Mucosa of descending colon (tissue), 3 donors: Measurements from ENCODE around the gene LRRC28. TPM values are rescaled to one million over a fixed set of nuclear protein-coding genes. Genes with fewer than 3 reads are reported as not detected.

Experiments used
- ATAC-seq: fragments of 200-7000 bp; cut with Tn5 transposase; one replicate; pipeline ENCODE4 v1.9.1; 2020; ENCODE audit warnings: mild to moderate bottlenecking, moderate library complexity
- DNase-seq, 3 donors: peaks; one replicate each; pipeline ENCODE4 v3.0.0-alpha.2; 2020
- H3K36me3 ChIP-seq: fragments of 200-600 bp; one replicate; pipeline ENCODE4 v1.8.0; 2021; ENCODE audit warnings: low read depth, mild to moderate bottlenecking
- H3K4me1 ChIP-seq: fragments of 200-600 bp; one replicate; pipeline ENCODE4 v1.8.0; 2021; ENCODE audit warnings: low read depth, mild to moderate bottlenecking
- H3K4me3 ChIP-seq: fragments of 200-600 bp; one replicate; pipeline ENCODE4 v1.8.0; 2021; ENCODE audit warnings: mild to moderate bottlenecking
- H3K9me3 ChIP-seq: fragments of 200-600 bp; one replicate; pipeline ENCODE4 v1.8.0; 2021; ENCODE audit warnings: mild to moderate bottlenecking
- intact Hi-C, 2 donors: fragments of 100-400 bp; cut with DNase I in 1 of 2; cut with micrococcal nuclease in 1 of 2; formaldehyde crosslinking; loops; one replicate each; pipeline versions ENCODE4 v1.11.0 to v1.11.1; 2022; cut with DNase I, micrococcal nuclease
- total RNA-seq, 3 donors: library from RNA; stranded (reverse); fragmentation: NEBNext Ultra II Directional in 2 of 3; extraction: Animal tissue kit (Norgen Biotek cat#: 25700) in 2 of 3; gene quantifications; one replicate each; pipeline versions ENCODE4 v1.2.1 to v1.2.4, GENCODE V29; 2021 to 2023
- TF ChIP-seq, protein P1 (sequence below): fragments of 200-600 bp; IDR thresholded peaks from one replicate; pipeline ENCODE4 v1.8.0; 2022; ENCODE audit warnings: antibody characterized with exemption, mild to moderate bottlenecking
- donor health status: DM: no; HTN: no; CAD: no; lungs with moderate emphysema.
- donor health status: DM: no; HTN: no; CAD: no.
- donor health status: DM: no; HTN: yes; CAD: no.

Gene LRRC28
- total RNA-seq, 3 donors from 2014 or later = 26.0 to 41.6 (median 27.7) TPM

DNA sequence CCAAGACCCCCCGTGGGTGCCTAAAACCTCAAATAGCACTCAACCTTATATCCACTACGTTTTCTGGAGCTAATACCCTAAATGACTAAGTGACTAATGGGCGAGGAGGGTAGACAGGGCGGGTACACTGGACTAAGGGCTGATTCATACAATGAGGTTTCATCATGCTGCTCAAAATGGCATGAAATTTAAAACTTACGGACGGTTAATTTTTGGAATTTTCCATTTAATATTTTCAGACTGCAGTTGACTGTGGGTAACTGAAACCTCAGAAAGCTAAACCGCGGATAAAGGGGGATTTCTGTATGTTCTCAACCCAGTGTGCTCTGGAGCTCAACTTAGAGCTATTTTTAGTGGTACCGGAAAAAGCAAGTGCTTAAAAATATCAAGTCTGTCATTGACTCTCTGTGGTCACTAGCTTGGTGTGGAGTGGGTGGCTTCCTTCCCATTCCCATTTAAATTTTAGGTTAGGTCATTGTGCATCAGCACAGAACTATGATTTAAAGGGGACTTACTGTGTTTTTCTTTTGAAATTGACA lies 72.9 kb downstream of the LRRC28 start:
- Histone ChIP-seq H3K4me1 (no peaks in the 10 kb centered on the region), H3K36me3 (no peaks in the 10 kb centered on the region), H3K4me3 (no peak overlapping the region), H3K9me3 (no peaks in the 10 kb centered on the region)
- intact Hi-C loops = no loop called here
- TF ChIP-seq, protein P1, sequence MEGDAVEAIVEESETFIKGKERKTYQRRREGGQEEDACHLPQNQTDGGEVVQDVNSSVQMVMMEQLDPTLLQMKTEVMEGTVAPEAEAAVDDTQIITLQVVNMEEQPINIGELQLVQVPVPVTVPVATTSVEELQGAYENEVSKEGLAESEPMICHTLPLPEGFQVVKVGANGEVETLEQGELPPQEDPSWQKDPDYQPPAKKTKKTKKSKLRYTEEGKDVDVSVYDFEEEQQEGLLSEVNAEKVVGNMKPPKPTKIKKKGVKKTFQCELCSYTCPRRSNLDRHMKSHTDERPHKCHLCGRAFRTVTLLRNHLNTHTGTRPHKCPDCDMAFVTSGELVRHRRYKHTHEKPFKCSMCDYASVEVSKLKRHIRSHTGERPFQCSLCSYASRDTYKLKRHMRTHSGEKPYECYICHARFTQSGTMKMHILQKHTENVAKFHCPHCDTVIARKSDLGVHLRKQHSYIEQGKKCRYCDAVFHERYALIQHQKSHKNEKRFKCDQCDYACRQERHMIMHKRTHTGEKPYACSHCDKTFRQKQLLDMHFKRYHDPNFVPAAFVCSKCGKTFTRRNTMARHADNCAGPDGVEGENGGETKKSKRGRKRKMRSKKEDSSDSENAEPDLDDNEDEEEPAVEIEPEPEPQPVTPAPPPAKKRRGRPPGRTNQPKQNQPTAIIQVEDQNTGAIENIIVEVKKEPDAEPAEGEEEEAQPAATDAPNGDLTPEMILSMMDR = no peak
- no peak for DNase-seq
- ATAC-seq = peak; percentile 33

DNA sequence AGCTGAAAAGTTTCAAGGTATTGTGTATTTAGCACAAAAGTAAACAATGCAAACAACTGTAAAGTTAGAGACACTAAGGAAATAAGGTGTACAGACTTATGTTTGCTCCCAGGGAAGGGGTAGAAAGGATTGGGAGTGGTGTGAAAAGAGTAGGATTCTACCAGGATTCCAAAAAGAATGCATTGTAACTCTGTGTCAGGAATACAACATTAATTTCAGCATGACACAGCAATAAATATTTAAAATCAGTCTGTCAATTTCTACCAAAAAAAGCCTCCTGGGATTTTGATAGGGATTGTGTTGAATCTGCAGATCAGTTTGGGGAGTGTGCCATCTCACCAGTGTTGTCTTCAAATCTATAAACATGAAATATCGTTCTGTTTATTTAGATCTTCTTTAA lies 73.4 kb downstream of the LRRC28 start:
- TF ChIP-seq, protein P1 = no peak
- DNase-seq = no peak
- H3K4me3 ChIP-seq = no peak overlapping the region
- H3K9me3 ChIP-seq = no peaks in the 10 kb centered on the region
- H3K4me1 ChIP-seq = no peaks in the 10 kb centered on the region
- ATAC-seq = no peak
- H3K36me3 ChIP-seq = no peaks in the 10 kb centered on the region
- intact Hi-C loops = no loop called here

DNA sequence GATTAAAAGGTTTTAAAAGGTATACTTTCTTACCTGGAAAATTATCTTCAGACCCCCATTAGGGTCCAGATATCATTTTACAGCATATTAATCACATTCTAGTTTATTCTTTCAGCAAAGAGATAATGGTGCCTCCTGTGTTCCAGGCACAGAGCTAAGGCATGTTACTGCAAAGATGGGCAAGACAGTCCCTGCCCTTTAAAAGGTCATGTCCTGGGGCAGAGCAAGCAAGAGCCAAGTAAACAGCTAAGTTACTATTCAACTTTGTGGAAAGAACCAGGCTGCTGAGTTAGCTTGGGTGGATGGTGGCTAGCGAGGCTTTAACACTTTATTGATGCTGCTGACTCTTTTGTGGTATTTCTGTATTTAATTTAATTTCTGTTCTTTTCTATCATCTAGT lies 75.0 kb downstream of the LRRC28 start:
- no peaks in the 10 kb centered on the region for H3K36me3 ChIP-seq
- H3K9me3 ChIP-seq = no peaks in the 10 kb centered on the region
- intact Hi-C loops = no loop called here
- no peak overlapping the region for H3K4me3 ChIP-seq
- TF ChIP-seq, protein P1 = no peak
- DNase-seq (no peak), ATAC-seq (no peak)
- no peaks in the 10 kb centered on the region for H3K4me1 ChIP-seq

DNA sequence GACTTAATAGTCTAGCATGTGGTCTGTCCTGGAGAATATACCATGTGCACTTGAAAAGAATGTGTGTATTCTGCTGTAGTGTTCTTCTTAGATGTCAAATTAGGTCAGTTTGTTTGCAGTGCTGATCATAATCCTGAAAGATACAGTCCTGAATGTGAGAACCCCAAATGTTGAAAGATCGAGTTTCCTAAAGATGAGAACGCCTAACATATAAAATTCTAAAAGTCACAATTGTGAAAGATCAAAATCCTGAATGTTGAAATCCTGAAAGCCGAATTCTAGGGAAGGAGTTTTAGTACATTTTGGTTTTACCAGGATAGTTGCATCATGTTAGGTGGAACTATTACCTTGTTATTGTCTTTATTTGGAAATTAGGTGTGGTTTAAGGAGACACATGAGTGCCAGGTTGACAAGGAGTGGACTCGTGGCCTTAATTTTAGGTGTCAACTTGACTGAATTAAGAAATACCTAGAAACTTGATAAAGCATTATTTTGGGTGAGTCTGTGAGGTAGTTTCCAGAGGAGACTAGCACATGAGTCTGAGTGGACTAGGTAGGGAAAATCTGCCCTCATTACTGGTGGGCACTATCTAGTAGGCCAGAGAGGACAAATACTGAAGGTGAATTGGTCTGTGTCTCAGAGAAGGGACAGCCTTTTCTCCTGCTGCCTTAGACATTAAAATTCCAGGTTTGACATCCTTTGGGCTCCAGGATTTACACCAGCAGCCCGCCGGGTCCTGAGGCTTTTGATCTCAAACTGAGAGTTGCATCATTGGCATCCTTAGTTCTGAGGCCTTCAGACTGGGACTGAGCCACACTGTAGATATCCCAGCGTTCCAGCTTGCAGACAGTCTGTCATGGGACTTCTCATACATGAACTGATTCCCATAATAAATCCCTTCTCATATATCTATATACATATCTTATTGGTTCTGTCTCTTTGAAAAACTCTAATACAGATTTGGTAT lies 77.1 kb downstream of the LRRC28 start:
- no peaks in the 10 kb centered on the region for H3K36me3 ChIP-seq
- H3K4me3 ChIP-seq = no peak overlapping the region
- DNase-seq = no peak
- H3K9me3 ChIP-seq = no peaks in the 10 kb centered on the region
- TF ChIP-seq, protein P1 = no peak
- ATAC-seq = no peak
- intact Hi-C loops = no loop called here
- no peaks in the 10 kb centered on the region for H3K4me1 ChIP-seq

DNA sequence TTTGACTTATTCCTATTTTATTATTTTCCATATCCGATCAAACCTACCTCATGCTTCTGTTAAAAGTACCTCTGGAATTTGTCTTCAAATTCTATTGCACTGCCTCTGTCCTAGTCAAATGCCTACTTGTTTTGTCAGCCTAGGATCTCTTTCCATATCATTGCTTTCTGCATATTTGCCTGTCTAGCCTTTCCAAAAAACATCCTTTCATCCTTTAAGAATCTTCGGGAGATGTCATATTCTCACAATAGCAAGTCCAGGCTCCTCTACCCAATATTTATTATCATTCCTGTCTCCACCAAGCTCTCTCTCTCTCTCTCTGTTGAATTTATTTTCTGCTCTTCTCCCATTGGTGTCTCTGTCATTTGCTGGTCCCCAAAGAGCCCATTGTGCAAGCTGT lies 80.1 kb downstream of the LRRC28 start:
- no peaks in the 10 kb centered on the region for H3K4me1 ChIP-seq
- DNase-seq (no peak), ATAC-seq (no peak)
- H3K36me3 ChIP-seq = no peaks in the 10 kb centered on the region
- no peak overlapping the region for H3K4me3 ChIP-seq
- TF ChIP-seq, protein P1 = no peak
- intact Hi-C loops = no loop called here
- H3K9me3 ChIP-seq = no peaks in the 10 kb centered on the region
